ENCODE data around the gene C8B. TPM values are rescaled to one million over a fixed set of nuclear protein-coding genes. Genes with fewer than 3 reads are reported as not detected.

Gene C8B
- total RNA-seq, 4 donors from 2014 or later, result not detected

DNA sequence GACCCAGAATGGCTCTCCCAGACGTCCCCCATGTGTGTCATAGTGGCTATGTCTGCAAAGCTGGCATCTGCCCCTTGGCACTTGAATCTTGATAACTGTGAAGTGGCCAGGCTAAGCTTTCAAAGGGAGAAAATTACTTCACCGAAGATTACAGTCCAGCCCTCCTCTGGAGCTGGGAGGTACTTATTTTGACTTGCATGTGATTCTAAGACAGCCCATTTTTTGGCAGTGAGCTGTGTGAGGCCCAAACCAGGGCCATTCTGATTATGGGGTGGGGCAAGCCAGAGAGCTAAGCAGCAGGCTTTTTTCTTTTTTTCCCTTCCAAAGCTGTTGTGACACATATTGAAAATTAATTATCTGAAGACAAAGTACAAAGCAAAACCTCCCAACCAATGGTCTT lies 42.1 kb upstream of the C8B start:
- 29 to 72% methylated on average over 2 of the region's 2 CpGs for WGBS, 2 donors (ENCODE audit: low coverage in 1 of 2)
- Histone ChIP-seq H3K27me3 (no peaks in the 10 kb centered on the region), H3K27ac (no peak overlapping the region), H3K4me3 (no peak overlapping the region), H3K36me3 (no peaks in the 10 kb centered on the region), H3K4me1 (peaks cover 0 to 11% (median 0%) of the 10 kb centered on the region in 3 donors), H3K9me3 (no peaks in the 10 kb centered on the region)
- ATAC-seq, result no peak
- TF ChIP-seq POLR2AphosphoS5 (IDR thresholded peaks at IDR 0.05), result no peak

DNA sequence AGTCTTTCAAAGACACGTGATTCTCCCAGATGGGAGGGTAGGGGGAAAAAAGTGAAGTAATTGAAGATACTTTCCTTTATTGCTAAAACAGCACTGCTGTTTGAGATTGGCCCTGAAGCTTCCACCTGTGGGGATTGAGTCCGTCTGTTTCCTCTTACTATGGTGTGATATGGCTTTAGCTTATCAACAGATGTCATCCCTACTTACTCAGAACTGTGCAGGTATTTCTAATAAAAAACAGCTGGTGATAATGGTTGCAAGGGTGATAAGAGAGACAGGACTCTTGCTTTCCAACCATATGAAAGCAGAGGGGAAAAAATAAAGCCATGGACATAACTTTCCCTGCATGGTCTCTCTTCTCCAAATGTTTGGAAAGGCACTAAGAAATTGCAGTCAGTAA lies 41.7 kb upstream of the C8B start:
- WGBS, 2 donors (ENCODE audit: low coverage in 1 of 2), result 61 to 66% methylated on average over 2 of the region's 2 CpGs
- no peak for ATAC-seq
- no peaks in the 10 kb centered on the region for H3K27me3 ChIP-seq
- no peak overlapping the region for H3K4me3 ChIP-seq
- no peaks in the 10 kb centered on the region for H3K36me3 ChIP-seq
- no peak overlapping the region for H3K27ac ChIP-seq
- no peak for TF ChIP-seq POLR2A (IDR thresholded peaks at IDR 0.05)
- H3K4me1 ChIP-seq, result peaks cover 0 to 7% (median 0%) of the 10 kb centered on the region in 3 donors
- H3K9me3 ChIP-seq, result no peaks in the 10 kb centered on the region

GRCh38 chr1:57003398-57004139 lies 37.8 kb upstream of the C8B start:
- H3K4me3 ChIP-seq, result no peak overlapping the region
- 50 to 65% methylated on average over 3 to 4 of the region's 4 CpGs for WGBS, 2 donors (ENCODE audit: low coverage in 1 of 2)
- no peaks in the 10 kb centered on the region for H3K9me3 ChIP-seq
- no peak overlapping the region for H3K27ac ChIP-seq
- ATAC-seq, result no peak
- H3K27me3 ChIP-seq, result no peaks in the 10 kb centered on the region
- no peak for TF ChIP-seq POLR2A (IDR thresholded peaks at IDR 0.05)
- TF ChIP-seq POLR2AphosphoS5 (IDR thresholded peaks at IDR 0.05), result peak; percentile 25
- no peaks in the 10 kb centered on the region for H3K4me1 ChIP-seq
- no peaks in the 10 kb centered on the region for H3K36me3 ChIP-seq

GRCh38 chr1:56995414-56996100 lies 29.7 kb upstream of the C8B start:
- Histone ChIP-seq H3K4me3 (no peak overlapping the region), H3K36me3 (no peaks in the 10 kb centered on the region), H3K27ac (no peak overlapping the region), H3K9me3 (no peaks in the 10 kb centered on the region), H3K4me1 (no peaks in the 10 kb centered on the region), H3K27me3 (no peaks in the 10 kb centered on the region)
- WGBS, 2 donors (ENCODE audit: low coverage in 1 of 2), result 89 to 93% methylated on average over 3 to 4 of the region's 4 CpGs
- TF ChIP-seq EP300 (IDR thresholded peaks at IDR 0.05), result no peak
- TF ChIP-seq POLR2AphosphoS5 (IDR thresholded peaks at IDR 0.05), result no peak
- TF ChIP-seq CTCF (IDR thresholded peaks at IDR 0.05), result no peak
- no peak for TF ChIP-seq POLR2A (IDR thresholded peaks at IDR 0.05)
- no peak for ATAC-seq

- ATAC-seq, result no peak
- WGBS, 2 donors (ENCODE audit: low coverage in 1 of 2), result 71 to 86% methylated on average over 2 to 5 of the region's 5 CpGs
- Histone ChIP-seq H3K4me1 (no peaks in the 10 kb centered on the region), H3K27ac (no peak overlapping the region), H3K9me3 (no peaks in the 10 kb centered on the region), H3K27me3 (no peaks in the 10 kb centered on the region), H3K36me3 (no peaks in the 10 kb centered on the region), H3K4me3 (no peak overlapping the region)
- TF ChIP-seq POLR2A (IDR thresholded peaks at IDR 0.05), result no peak
- TF ChIP-seq EP300 (IDR thresholded peaks at IDR 0.05), result no peak
- no peak for TF ChIP-seq POLR2AphosphoS5 (IDR thresholded peaks at IDR 0.05)
- no peak for TF ChIP-seq CTCF (IDR thresholded peaks at IDR 0.05)
These were observed 27.7 kb upstream of the C8B start for GRCh38 chr1:56993475-56993874.

DNA sequence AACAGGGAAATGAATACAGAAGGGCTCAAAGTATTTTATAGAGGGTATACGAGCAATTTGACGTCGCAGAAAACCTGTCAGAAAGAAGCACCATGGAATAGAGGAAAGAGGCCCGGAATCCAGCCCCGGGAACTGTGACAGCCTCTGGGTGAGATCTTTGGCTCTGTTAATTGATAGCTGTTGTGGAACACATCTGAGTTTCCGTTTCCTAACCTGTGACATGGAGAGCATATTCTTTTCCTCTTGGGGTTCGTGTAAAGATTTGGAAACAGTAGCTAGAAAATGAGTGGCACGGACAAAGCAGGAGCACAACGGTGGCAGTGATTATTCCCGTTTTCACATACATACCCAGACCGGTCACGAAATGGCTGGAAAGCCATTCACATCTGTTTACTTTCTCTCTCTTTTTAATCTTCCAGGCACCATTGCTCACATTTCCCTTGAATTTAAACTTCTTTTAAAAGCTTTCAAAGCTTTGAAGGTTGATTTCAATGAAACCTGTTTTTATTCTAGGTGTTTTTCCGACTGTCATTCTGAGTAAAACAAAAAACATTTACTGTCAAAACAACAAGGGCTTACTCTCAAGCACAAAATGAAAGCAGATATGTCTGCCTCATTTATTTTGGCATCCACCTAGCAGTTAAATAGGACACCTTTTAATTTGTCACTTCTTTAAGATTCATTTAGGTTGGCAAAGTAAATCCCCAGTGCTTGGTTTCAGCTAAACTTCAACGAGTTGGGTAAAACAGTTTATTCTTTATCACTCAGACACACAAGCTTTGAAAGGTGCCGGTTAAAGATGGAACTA lies 26.7 kb upstream of the C8B start:
- H3K9me3 ChIP-seq, result no peaks in the 10 kb centered on the region
- no peak for ATAC-seq
- 77 to 79% methylated on average over 14 to 15 of the region's 15 CpGs for WGBS, 2 donors (ENCODE audit: low coverage in 1 of 2)
- TF ChIP-seq POLR2AphosphoS5 (IDR thresholded peaks at IDR 0.05) (no peak), EP300 (IDR thresholded peaks at IDR 0.05) (no peak), CTCF (IDR thresholded peaks at IDR 0.05) (no peak), POLR2A (IDR thresholded peaks at IDR 0.05) (no peak)
- H3K4me3 ChIP-seq, result no peak overlapping the region
- H3K4me1 ChIP-seq, result no peaks in the 10 kb centered on the region
- H3K27ac ChIP-seq, result no peak overlapping the region
- H3K27me3 ChIP-seq, result no peaks in the 10 kb centered on the region
- H3K36me3 ChIP-seq, result no peaks in the 10 kb centered on the region
